Liver (tissue), 3 donors: ENCODE measurements around the gene MAP1LC3B.

Source experiments
- EGR1 ChIP-seq, 2 donors: IDR thresholded peaks; 2 replicates each; pipeline ENCODE4 v1.6.1; 2016 to 2018; ENCODE audit warnings: antibody characterized with exemption in 2 of 2, low read depth in 2 of 2
- FOXA1 ChIP-seq: IDR thresholded peaks from 2 replicates; pipeline ENCODE4 v1.6.1; 2016; ENCODE audit warnings: antibody characterized with exemption
- GABPA ChIP-seq, 2 donors: IDR thresholded peaks in 1 of 2; conservative IDR thresholded peaks in 1 of 2; 2 replicates each; pipeline ENCODE4 v1.6.1; 2016; ENCODE audit warnings: antibody characterized with exemption in 2 of 2, mild to moderate bottlenecking in 1 of 2, moderate library complexity in 1 of 2
- JUND ChIP-seq, 2 donors: IDR thresholded peaks; 2 replicates each; pipeline ENCODE4 v1.6.1; 2016; ENCODE audit warnings: antibody characterized with exemption in 2 of 2
- MAX ChIP-seq: IDR thresholded peaks from 2 replicates; pipeline ENCODE4 v1.6.1; 2016; ENCODE audit warnings: antibody characterized with exemption
- RAD21 ChIP-seq, 2 donors: IDR thresholded peaks; 2 replicates each; pipeline ENCODE4 v1.6.1; 2016; ENCODE audit warnings: antibody characterized with exemption in 2 of 2, mild to moderate bottlenecking in 2 of 2
- REST ChIP-seq: IDR thresholded peaks from 2 replicates; pipeline ENCODE4 v1.6.1; 2016; ENCODE audit warnings: antibody characterized with exemption, mild to moderate bottlenecking
- SP1 ChIP-seq: IDR thresholded peaks from 2 replicates; pipeline ENCODE4 v1.6.1; 2018; ENCODE audit warnings: antibody characterized with exemption, mild to moderate bottlenecking
- TAF1 ChIP-seq: conservative IDR thresholded peaks from 2 replicates; pipeline ENCODE4 v1.6.1; 2016; ENCODE audit warnings: antibody characterized with exemption, mild to moderate bottlenecking
- YY1 ChIP-seq: IDR thresholded peaks from 2 replicates; pipeline ENCODE4 v1.6.1; 2016; ENCODE audit warnings: antibody characterized with exemption, mild to moderate bottlenecking
- TF ChIP-seq, protein P1 (sequence below): fragments of 150-350 bp; IDR thresholded peaks from 2 replicates; pipeline ENCODE4 v1.5.1; 2017; ENCODE audit warnings: improper control_type of control experiment, low read depth, low read length; ENCODE audit not compliant: missing input control
- TF ChIP-seq, protein P2 (sequence below): IDR thresholded peaks from 2 replicates; pipeline ENCODE4 v1.6.1; 2016; ENCODE audit warnings: antibody characterized with exemption
- donor health status: healthy.
- donor health status: healthy.

DNA sequence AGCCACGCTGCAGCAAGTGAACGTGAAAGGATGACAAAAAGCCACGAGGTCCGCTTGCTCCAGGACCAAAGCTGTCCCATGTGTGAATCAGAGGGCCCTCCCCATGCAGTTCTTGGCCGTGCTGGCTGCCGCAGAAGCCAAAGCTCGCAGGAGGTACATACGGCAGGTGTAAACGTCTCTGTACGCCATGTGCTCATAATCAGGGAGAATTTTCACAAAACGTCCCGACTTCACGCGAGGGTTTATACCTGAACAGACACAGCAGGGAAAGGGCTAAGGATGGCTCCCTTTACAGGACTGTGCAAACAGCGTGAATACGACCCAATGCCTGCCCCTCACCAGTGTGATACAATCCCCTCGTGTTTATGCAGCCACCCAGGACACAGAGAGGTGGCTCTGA is 33.9 kb upstream of the MAP1LC3B start:
- TF ChIP-seq SP1 (no peak), YY1 (no peak), MAX (no peak), TAF1 (no peak), JUND (IDR thresholded peaks at IDR 0.05) (no peak), FOXA1 (no peak), EGR1 (IDR thresholded peaks at IDR 0.05; ENCODE audit: low read depth in 2 of 2) (no peak), RAD21 (IDR thresholded peaks at IDR 0.05) (no peak), GABPA (IDR thresholded peaks at IDR 0.05 in 1 of 2, conservative IDR thresholded peaks at IDR 0.05 in 1 of 2) (no peak), REST (no peak)
- TF ChIP-seq, protein P1, sequence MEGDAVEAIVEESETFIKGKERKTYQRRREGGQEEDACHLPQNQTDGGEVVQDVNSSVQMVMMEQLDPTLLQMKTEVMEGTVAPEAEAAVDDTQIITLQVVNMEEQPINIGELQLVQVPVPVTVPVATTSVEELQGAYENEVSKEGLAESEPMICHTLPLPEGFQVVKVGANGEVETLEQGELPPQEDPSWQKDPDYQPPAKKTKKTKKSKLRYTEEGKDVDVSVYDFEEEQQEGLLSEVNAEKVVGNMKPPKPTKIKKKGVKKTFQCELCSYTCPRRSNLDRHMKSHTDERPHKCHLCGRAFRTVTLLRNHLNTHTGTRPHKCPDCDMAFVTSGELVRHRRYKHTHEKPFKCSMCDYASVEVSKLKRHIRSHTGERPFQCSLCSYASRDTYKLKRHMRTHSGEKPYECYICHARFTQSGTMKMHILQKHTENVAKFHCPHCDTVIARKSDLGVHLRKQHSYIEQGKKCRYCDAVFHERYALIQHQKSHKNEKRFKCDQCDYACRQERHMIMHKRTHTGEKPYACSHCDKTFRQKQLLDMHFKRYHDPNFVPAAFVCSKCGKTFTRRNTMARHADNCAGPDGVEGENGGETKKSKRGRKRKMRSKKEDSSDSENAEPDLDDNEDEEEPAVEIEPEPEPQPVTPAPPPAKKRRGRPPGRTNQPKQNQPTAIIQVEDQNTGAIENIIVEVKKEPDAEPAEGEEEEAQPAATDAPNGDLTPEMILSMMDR, result no peak
- TF ChIP-seq, protein P2, sequence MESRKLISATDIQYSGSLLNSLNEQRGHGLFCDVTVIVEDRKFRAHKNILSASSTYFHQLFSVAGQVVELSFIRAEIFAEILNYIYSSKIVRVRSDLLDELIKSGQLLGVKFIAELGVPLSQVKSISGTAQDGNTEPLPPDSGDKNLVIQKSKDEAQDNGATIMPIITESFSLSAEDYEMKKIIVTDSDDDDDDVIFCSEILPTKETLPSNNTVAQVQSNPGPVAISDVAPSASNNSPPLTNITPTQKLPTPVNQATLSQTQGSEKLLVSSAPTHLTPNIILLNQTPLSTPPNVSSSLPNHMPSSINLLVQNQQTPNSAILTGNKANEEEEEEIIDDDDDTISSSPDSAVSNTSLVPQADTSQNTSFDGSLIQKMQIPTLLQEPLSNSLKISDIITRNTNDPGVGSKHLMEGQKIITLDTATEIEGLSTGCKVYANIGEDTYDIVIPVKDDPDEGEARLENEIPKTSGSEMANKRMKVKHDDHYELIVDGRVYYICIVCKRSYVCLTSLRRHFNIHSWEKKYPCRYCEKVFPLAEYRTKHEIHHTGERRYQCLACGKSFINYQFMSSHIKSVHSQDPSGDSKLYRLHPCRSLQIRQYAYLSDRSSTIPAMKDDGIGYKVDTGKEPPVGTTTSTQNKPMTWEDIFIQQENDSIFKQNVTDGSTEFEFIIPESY, result no peak
